NCI-H1092 (cell line): ENCODE data around the gene ST8SIA1.
"Not testable (repeated sequence)": the region's sequence is repeated elsewhere in the genome, so short reads cannot be mapped to it uniquely, and the experiment has no call there.

Source experiments
- DNase-seq: peaks from one replicate; lab custom pipeline; 2025; lab: John Stamatoyannopoulos, UW

ST8SIA1 gene

DNA sequence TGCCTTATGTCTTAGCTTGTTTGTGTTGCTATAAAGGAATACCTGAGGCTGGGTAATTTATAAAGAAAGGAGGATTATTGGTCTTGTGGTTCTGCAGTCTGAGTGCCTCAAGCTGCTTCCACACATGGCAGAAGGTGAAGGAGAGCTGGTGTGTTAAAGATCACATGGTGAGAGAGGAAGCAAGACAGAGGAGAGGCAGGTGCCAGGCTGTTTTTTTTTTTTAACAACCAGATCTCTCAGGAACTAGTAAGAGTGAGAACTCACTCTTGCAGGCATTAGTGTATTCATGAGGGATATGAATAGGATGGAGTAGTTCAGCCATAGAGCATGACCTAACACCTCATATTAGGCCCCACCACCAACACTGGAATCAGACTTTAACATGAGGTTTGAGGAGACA is 165.1 kb downstream of the ST8SIA1 start:
- no peak for DNase-seq

DNA sequence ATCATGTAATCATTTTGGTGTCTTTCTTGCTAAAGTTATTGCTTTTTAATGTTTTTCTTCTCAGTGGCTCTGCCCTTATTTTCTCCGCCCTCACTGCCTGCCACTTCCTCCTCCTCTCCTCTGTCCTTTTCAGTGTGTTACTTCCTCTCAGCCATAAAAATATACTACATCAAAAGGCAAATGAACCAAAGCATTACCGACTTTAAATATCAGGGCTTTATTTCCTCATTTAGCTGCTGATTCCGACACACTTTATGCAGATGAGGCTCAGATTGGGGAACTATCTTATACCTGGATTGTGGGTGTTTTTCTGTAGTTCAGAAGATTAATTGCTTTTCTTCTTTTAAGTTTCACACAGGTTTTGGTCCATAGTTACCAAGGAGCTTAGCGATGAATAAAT is 170.4 kb downstream of the ST8SIA1 start:
- no peak for DNase-seq

DNA sequence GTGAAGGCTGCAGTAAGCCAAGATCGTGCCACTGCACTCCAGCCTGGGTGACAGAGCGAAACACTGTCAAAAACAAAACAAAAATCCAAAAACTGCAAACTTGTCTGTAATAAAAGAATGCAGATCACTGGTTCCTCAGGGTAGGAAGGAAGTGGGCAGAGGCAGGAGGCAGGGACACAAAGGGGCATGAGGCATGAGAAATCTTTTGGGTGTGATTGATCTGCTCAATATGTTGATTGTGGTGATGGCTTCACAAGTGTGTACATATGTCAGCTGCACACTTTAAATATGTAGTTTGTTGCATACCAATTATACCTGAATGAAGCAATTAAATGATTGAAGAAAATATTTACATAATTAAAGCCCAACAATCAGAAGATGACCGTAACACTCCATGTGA is 170.9 kb downstream of the ST8SIA1 start:
- no peak for DNase-seq

DNA sequence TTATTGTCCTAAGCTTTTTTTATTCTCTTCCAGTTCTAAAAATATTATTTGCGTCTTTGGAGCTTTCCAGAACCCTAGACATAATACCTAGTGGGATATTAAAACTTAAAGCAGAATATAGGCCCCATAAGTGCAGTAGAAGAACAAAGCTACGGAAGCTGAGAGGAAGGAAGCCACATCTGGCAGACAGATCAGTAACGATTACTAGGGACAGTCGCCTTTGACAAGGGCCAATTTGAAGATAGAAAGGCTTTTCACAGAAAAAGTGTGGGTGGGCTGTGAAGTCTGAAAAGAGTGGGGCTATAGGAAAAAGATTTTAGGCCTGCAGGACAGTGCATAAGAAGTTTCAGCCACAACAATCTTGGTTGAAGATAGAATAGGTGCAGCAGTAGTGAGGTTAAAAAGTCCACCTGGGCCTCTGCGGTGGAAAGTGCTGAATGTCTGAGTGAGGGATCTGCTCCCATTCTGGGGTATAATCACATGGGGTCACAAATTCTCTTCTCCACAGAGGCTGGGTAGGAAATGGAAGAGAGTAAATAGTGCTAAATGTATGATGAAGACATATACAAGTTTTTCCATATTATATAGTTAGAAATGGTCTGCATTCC is 174.0 kb downstream of the ST8SIA1 start:
- no peak for DNase-seq

DNA sequence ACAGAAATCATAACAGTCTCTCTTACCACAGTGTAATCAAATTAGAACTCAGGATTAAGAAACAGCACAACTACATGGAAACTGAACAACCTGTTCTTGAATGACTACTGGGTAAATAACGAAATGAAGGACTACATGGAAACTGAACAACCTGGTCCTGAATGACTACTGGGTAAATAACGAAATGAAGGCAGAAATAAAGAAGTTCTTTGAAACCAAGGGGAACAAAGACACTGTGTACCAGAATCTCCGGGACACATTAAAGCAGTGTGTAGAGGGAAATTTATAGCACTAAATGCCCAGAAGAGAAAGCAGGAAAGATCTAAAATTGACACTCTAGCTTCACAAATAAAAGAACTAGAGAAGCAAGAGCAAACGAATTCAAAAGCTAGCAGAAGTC is 185.2 kb downstream of the ST8SIA1 start:
- not testable (repeated sequence) for DNase-seq

DNA sequence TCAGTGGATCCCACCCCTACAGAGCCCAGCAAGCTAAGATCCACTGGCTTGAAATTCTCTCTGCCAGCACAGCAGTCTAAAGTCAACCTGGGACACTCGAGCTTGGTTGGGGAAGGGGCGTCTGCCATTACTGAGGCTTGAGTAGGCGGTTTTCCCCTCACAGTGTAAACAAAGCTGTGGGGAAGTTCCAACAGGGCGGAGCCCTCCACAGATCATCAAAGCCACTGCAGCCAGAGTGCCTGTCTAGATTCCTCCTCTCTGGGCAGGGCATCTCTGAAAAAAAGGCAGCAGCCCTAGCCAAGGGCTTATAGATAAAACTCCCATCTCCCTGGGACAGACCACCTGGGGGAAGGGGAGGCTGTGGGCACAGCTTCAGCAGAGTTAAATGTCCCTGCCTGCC is 187.8 kb downstream of the ST8SIA1 start:
- not testable (repeated sequence) for DNase-seq
